IMR-90 (cell line): ENCODE measurements around the gene DNAJC6. TPM values are rescaled to one million over a fixed set of nuclear protein-coding genes. Genes with fewer than 3 reads are reported as not detected.

Source experiments
- ATAC-seq: fragments of 200-7000 bp; cut with Tn5 transposase; 2 replicates; pipeline ENCODE4 v1.9.1; 2020; ENCODE audit warnings: low read depth, mild to moderate bottlenecking, moderate library complexity
- BruUV-seq: library from RNA; stranded (reverse); fragments of 400-500 nt; replicated peaks from 2 replicates; lab custom pipeline; 2021; lab: Mats Ljungman, UMichigan
- CTCF ChIA-PET: fragments of 300-600 bp; formaldehyde crosslinking; extraction: SDS; loops from one replicate; lab custom pipeline; 2021; ENCODE audit warnings: antibody characterized with exemption; lab: Yijun Ruan, JAX
- POLR2A ChIA-PET: fragments of 300-600 bp; sonication (Branson Sonifier 250); formaldehyde crosslinking; loops from one replicate; lab custom pipeline; 2022; ENCODE audit warnings: antibody characterized with exemption; ENCODE audit not compliant: unreplicated experiment; lab: Charles Lee
- DNase-seq: peaks from one replicate; pipeline ENCODE4 v3.0.0; 2013
- H2AFZ ChIP-seq: replicated peaks from 2 replicates; pipeline ENCODE3; 2013; ENCODE audit warnings: low read length, mild to moderate bottlenecking; ENCODE audit not compliant: poor library complexity
- H2AK5ac ChIP-seq: 2 replicates; pipeline ENCODE4 v1.6.1; 2013; ENCODE audit warnings: low read depth, low read length, inconsistent platforms
- H2AK9ac ChIP-seq: replicated peaks from 2 replicates; pipeline ENCODE3; 2013; ENCODE audit warnings: mild to moderate bottlenecking, low read depth, low read length, moderate library complexity; ENCODE audit not compliant: poor library complexity
- H2BK120ac ChIP-seq: 2 replicates; pipeline ENCODE4 v1.6.1; 2013; ENCODE audit warnings: low read depth, low read length, inconsistent platforms
- H2BK15ac ChIP-seq: 3 replicates; pipeline ENCODE4 v1.6.1; 2013; ENCODE audit warnings: low read depth, low read length, inconsistent platforms
- H2BK20ac ChIP-seq: 2 replicates; pipeline ENCODE4 v1.6.1; 2013; ENCODE audit warnings: low read depth, mild to moderate bottlenecking, inconsistent platforms, low read length, moderate library complexity
- H2BK5ac ChIP-seq: 2 replicates; pipeline ENCODE4 v1.6.1; 2013; ENCODE audit warnings: mild to moderate bottlenecking, low read depth, low read length, inconsistent platforms; ENCODE audit not compliant: poor library complexity, severe bottlenecking
- H3K14ac ChIP-seq: replicated peaks from 2 replicates; pipeline ENCODE4 v1.6.1; 2013; ENCODE audit warnings: low read depth, low read length, inconsistent platforms
- H3K18ac ChIP-seq: 2 replicates; pipeline ENCODE4 v1.6.1; 2013; ENCODE audit warnings: low read depth, low read length, control low read depth
- H3K23ac ChIP-seq: 2 replicates; pipeline ENCODE4 v1.6.1; 2013; ENCODE audit warnings: low read depth, low read length, inconsistent platforms
- H3K27ac ChIP-seq: 2 replicates; pipeline ENCODE4 v1.5.1; 2013; ENCODE audit warnings: mild to moderate bottlenecking, control low read depth, low read length; ENCODE audit not compliant: insufficient read depth
- H3K27me3 ChIP-seq: 2 replicates; pipeline ENCODE4 v1.6.1; 2013; ENCODE audit warnings: low read length; ENCODE audit not compliant: control insufficient read depth, insufficient read depth
- H3K36me3 ChIP-seq: 2 replicates; pipeline ENCODE4 v1.6.1; 2013; ENCODE audit warnings: low read length, mixed read lengths; ENCODE audit not compliant: control insufficient read depth, insufficient read depth
- H3K4ac ChIP-seq: 2 replicates; pipeline ENCODE4 v1.6.1; 2013; ENCODE audit warnings: low read depth, low read length, inconsistent platforms
- H3K4me1 ChIP-seq: 2 replicates; pipeline ENCODE4 v1.6.1; 2013; ENCODE audit warnings: low read length, mixed read lengths; ENCODE audit not compliant: control insufficient read depth, insufficient read depth
- H3K4me2 ChIP-seq: 2 replicates; pipeline ENCODE4 v1.6.1; 2013; ENCODE audit warnings: low read depth, mild to moderate bottlenecking, control low read depth, low read length, moderate library complexity
- H3K4me3 ChIP-seq: 2 replicates; pipeline ENCODE4 v1.5.1; 2013; ENCODE audit warnings: low read depth, mild to moderate bottlenecking, control low read depth, low read length, moderate library complexity; ENCODE audit not compliant: insufficient read depth
- H3K56ac ChIP-seq: 2 replicates; pipeline ENCODE4 v1.6.1; 2013; ENCODE audit warnings: low read length, inconsistent platforms; ENCODE audit not compliant: insufficient read depth; ENCODE audit errors: extremely low read depth
- H3K79me1 ChIP-seq, 2 experiments: 2 replicates each; pipeline ENCODE4 v1.6.1; 2013; ENCODE audit warnings: low read length in 2 of 2, inconsistent platforms in 1 of 2, low read depth in 1 of 2
- H3K9ac ChIP-seq: 2 replicates; pipeline ENCODE4 v1.6.1; 2013; ENCODE audit warnings: low read depth, low read length, control low read depth
- H3K9me1 ChIP-seq: 2 replicates; pipeline ENCODE4 v1.6.1; 2013; ENCODE audit warnings: low read length, inconsistent platforms; ENCODE audit not compliant: insufficient read depth
- H3K9me3 ChIP-seq: 2 replicates; pipeline ENCODE4 v1.6.1; 2013; ENCODE audit warnings: low read length; ENCODE audit not compliant: control insufficient read depth, insufficient read depth
- H4K20me1 ChIP-seq: 2 replicates; pipeline ENCODE4 v1.6.1; 2013; ENCODE audit warnings: low read length, inconsistent platforms; ENCODE audit not compliant: insufficient read depth
- H4K5ac ChIP-seq: 2 replicates; pipeline ENCODE4 v1.6.1; 2013; ENCODE audit warnings: mild to moderate bottlenecking, low read depth, low read length, control low read depth
- H4K8ac ChIP-seq, 2 experiments: 2 replicates each; pipeline ENCODE4 v1.6.1; 2013; ENCODE audit warnings: low read depth in 2 of 2, low read length in 2 of 2, control low read depth in 1 of 2, inconsistent platforms in 1 of 2
- H4K91ac ChIP-seq: 2 replicates; pipeline ENCODE4 v1.6.1; 2013; ENCODE audit warnings: low read depth, low read length, inconsistent platforms; ENCODE audit not compliant: insufficient read depth
- CHD1 ChIP-seq: IDR thresholded peaks from 2 replicates; pipeline ENCODE4 v1.6.1; 2012; ENCODE audit warnings: low read depth, low read length, improper control_type of control experiment
- CTCF ChIP-seq: conservative IDR thresholded peaks from 2 replicates; pipeline ENCODE4 v1.5.1; 2012; ENCODE audit warnings: mild to moderate bottlenecking, low read depth, low read length, improper control_type of control experiment
- ELK1 ChIP-seq: fragments of 150-350 bp; IDR thresholded peaks from 2 replicates; pipeline ENCODE4 v1.6.1; 2016; ENCODE audit warnings: low read depth, mild to moderate bottlenecking, low read length, moderate library complexity, borderline replicate concordance
- RAD21 ChIP-seq: IDR thresholded peaks from 2 replicates; pipeline ENCODE4 v1.6.1; 2012; ENCODE audit warnings: low read length, improper control_type of control experiment
- RCOR1 ChIP-seq: IDR thresholded peaks from 2 replicates; pipeline ENCODE4 v1.6.1; 2012; ENCODE audit warnings: mild to moderate bottlenecking, low read length, improper control_type of control experiment; ENCODE audit not compliant: insufficient replicate concordance
- SMC3 ChIP-seq: fragments of 150-350 bp; IDR thresholded peaks from 2 replicates; pipeline ENCODE4 v1.6.1; 2016; ENCODE audit warnings: low read depth, mild to moderate bottlenecking, antibody characterized with exemption, low read length, moderate library complexity
- WGBS, 2 experiments: methylation state at CpG; one replicate each; pipeline versions ENCODE4 v1.1.5 to v1.1.7; 2013; ENCODE audit warnings: missing lambda C conversion rate in 2 of 2; ENCODE audit not compliant: insufficient read length in 1 of 2; ENCODE audit errors: extremely low coverage in 2 of 2; 5-methylcytosine and 5-hydroxymethylcytosine counted together
- dilution Hi-C: fragments of 300-500 bp; cut with HindIII; formaldehyde crosslinking; loops from one replicate; pipeline ENCODE4 v1.14.3; 2018; ENCODE audit warnings: low sequenced_read_pairs; ENCODE audit not compliant: unreplicated experiment
- in situ Hi-C: fragments of 300-500 bp; cut with MboI; formaldehyde crosslinking; loops from 3 replicates; pipeline ENCODE4 v1.14.3; 2019; ENCODE audit warnings: low sequenced_read_pairs, inconsistent platforms, mixed read lengths
- intact Hi-C: fragments of 100-400 bp; cut with micrococcal nuclease; formaldehyde crosslinking; loops from 2 replicates; pipeline ENCODE4 v1.10.0; 2022
- microRNA-seq, 2 experiments: library from miRNA; stranded (forward) in 1 of 2; unstranded in 1 of 2; fragments of 10-50 nt in 1 of 2; fragments of <30 nt in 1 of 2; gene quantifications in 1 of 2; microRNA quantifications in 1 of 2; one replicate each; pipeline versions ENCODE3 to v1.1.0; 2013 to 2020; ENCODE audit not compliant: insufficient read depth in 1 of 2, insufficient read length in 1 of 2, unreplicated experiment in 1 of 2
- polyA plus RNA-seq, 3 experiments: library from polyadenylated mRNA; depleted of rRNA; stranded (reverse); fragments of >200 nt; gene quantifications; 2 replicates each; pipeline ENCODE4 v1.2.3, GENCODE V29; 2012; ENCODE audit warnings: low replicate concordance in 1 of 3
- small RNA-seq, 5 experiments: library from RNA; depleted of rRNA; stranded (forward); fragments of <200 nt; gene quantifications; one replicate each; pipeline ENCODE3, GENCODE V24; 2012
- total RNA-seq: library from RNA; depleted of rRNA; stranded (reverse); fragments of >200 nt; gene quantifications from 2 replicates; pipeline ENCODE4 v1.2.3, GENCODE V29; 2012; rRNA removed

DNAJC6 gene
- total and polyA plus RNA-seq, 2 of the 4 experiments (the other 2 are of a cell fraction): 0.05 to 0.18 TPM

- Histone ChIP-seq H3K27me3 (no peaks in the 10 kb centered on the region), H4K5ac (no peak overlapping the region), H2AFZ (no peak overlapping the region), H3K4me2 (no peak overlapping the region), H3K56ac (no peak overlapping the region), H3K9ac (no peak overlapping the region), H4K8ac (no peak overlapping the region), H4K20me1 (no peaks in the 10 kb centered on the region), H3K4me3 (no peak overlapping the region), H2BK5ac (no peak overlapping the region), H3K14ac (no peak overlapping the region), H3K9me1 (no peaks in the 10 kb centered on the region), H3K18ac (no peak overlapping the region), H3K23ac (no peak overlapping the region), H3K9me3 (no peaks in the 10 kb centered on the region), H2AK9ac (no peak overlapping the region), H2AK5ac (no peak overlapping the region), H3K4ac (no peak overlapping the region), H2BK120ac (no peak overlapping the region), H3K4me1 (no peaks in the 10 kb centered on the region), H3K27ac (no peak overlapping the region), H3K36me3 (no peaks in the 10 kb centered on the region), H2BK15ac (no peak overlapping the region), H2BK20ac (no peak overlapping the region), H4K91ac (no peak overlapping the region), H3K79me1 (no peaks in the 10 kb centered on the region)
- in situ Hi-C loops (no loop called here), dilution Hi-C loops (no loop called here), intact Hi-C loops (no loop called here)
- no CpG with 5 or more reads among the region's 1 CpG for WGBS, 2 experiments
- ChIA-PET POLR2A (no interaction called here), CTCF (interaction anchor here (0.5 to 1.4 kb wide), 6 partner anchors 9 to 1228 kb away, joined by 3 to 11 read pairs (median 4); no protein-coding TSS in a partner anchor)
- no peak for TF ChIP-seq CHD1
- peak; percentile 42 for TF ChIP-seq CTCF
- TF ChIP-seq SMC3: peak; percentile 40; the same call in 1 of the 2 replicates
- TF ChIP-seq RAD21: peak; percentile 48
- TF ChIP-seq RCOR1: no peak
- TF ChIP-seq ELK1: no peak
- BruUV-seq: no TSS peak
- ATAC-seq (no peak; the same call in 1 of the 2 replicates), DNase-seq (peak; percentile 22)
These were observed 150.0 kb downstream of the DNAJC6 start for GRCh38 chr1:65459397-65459768.

Small RNAs within 50 kb of the gene (microRNA-seq; reads per million reads assigned to microRNA genes)
- gene COX6CP13 (ENCODE audit: insufficient read depth, insufficient read length) (not detected), gene RNU2-15P (ENCODE audit: insufficient read depth, insufficient read length) (not detected)

Small RNAs within 50 kb of the gene (small RNA-seq; reads per million reads assigned to genes)
- gene COX6CP13 (0 reads per million in 5 experiments), gene RNU2-15P (0 to 0.60 (median 0) reads per million in 5 experiments)

Other genes with a start within 250 kb of the DNAJC6 start
- 23.1 and 30.3 TPM in 2 replicates for gene AK4, start 161.3 kb upstream of the DNAJC6 start, total RNA-seq
- gene AK4, start 161.3 kb upstream of the DNAJC6 start, polyA plus RNA-seq (2012; rRNA removed): 7.7 and 12.4 TPM in 2 replicates
- gene LEPR, start 111.1 kb downstream of the DNAJC6 start, total RNA-seq: 8.8 and 9.2 TPM in 2 replicates
- 1.9 and 2.1 TPM in 2 replicates for gene LEPR, start 111.1 kb downstream of the DNAJC6 start, polyA plus RNA-seq (2012; rRNA removed)
- gene LEPROT, start 111.1 kb downstream of the DNAJC6 start, total RNA-seq: 21.0 and 37.2 TPM in 2 replicates
- gene LEPROT, start 111.1 kb downstream of the DNAJC6 start, polyA plus RNA-seq (2012; rRNA removed): 30.5 and 40.2 TPM in 2 replicates